HG02798 (cell line): ENCODE measurements around the gene KCNIP2.

ENCODE experiments used
- ATAC-seq: cut with Tn5 transposase; IDR thresholded peaks from one replicate; pipeline ENCODE4 v1.9.1; 2021; ENCODE audit warnings: mild to moderate bottlenecking; ENCODE audit not compliant: unreplicated experiment, poor library complexity

KCNIP2 gene

DNA sequence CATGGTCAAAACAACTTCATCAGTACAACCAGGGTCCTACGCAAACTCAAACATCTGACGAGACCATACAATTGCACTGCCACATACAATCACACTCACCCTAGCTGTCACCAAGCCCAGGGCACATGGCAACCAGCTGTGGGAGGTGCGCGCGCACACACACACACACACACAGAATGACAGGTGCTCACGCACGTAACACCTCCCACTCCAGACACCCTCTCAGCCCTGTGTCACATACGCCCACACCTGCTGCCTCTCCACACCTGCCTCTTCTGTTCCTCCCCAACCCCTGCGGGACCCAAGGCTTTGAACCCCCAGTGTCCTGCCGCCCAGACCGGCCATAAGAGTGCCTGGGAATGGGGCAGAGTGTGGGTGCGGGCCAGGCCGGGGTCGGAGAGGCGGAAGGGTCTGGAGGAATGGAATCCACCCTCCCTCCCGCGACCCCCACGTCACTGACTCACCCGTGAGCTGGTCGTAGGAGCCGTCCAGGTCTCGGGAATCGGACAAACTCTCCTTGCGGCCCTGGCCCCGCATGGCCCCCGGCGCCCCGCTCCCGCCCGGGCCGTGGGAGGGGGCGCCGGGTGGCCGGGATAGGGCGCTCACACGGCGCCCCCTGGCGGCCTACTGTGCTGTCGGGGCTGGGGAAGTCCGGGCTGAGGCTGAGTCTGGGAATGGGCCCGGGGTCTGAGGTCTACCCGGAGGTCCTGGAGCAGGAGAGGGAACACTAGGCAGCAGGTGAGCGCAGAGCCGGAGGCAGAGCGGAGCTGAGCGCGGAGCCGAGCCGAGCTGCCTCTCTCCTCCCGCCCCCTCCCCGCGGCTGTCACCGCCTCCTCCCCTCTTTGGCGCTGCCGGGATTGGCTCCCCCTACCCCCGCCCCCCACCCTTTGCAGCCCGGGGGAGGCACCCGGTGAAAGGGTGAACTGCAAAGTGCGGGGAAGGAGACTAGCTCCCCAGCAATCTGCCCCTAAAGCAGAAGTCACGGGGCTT is at the start of gene KCNIP2:
KCNIP2 (minus strand) TSS at position 769 of the 990 bp plus-strand sequence; CDS start at position 537, 232 bp downstream.
- ATAC-seq, result peak; percentile 29

DNA sequence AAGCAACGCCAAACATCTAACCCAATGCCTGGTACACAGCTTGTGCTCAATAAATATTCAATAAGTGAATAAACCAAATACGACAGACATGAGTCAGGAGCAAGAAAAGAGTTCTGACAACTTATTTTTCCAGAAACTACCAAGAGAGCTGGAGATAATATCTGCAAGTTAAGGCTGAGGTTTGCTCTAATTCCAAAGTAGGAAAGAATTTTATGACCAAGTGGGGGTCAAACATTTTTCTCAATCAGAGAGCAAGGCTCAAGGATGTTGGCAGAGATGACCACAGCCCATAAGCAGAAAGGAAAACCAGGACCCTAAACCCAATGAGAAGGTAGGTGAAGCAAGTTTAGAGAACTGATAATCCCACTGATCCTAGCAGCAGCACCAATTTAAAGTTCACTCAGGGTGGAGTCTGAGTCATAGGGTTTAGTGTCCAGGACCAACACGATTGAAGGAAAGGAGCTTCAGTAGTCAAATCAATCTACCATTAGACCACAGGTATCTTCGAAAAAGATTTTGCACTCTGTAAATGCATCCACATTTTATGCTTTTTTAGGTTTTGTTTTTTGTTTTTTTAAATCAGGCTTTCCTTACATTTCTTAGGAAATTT is 49.3 kb upstream of the KCNIP2 start:
- ATAC-seq, result no peak

DNA sequence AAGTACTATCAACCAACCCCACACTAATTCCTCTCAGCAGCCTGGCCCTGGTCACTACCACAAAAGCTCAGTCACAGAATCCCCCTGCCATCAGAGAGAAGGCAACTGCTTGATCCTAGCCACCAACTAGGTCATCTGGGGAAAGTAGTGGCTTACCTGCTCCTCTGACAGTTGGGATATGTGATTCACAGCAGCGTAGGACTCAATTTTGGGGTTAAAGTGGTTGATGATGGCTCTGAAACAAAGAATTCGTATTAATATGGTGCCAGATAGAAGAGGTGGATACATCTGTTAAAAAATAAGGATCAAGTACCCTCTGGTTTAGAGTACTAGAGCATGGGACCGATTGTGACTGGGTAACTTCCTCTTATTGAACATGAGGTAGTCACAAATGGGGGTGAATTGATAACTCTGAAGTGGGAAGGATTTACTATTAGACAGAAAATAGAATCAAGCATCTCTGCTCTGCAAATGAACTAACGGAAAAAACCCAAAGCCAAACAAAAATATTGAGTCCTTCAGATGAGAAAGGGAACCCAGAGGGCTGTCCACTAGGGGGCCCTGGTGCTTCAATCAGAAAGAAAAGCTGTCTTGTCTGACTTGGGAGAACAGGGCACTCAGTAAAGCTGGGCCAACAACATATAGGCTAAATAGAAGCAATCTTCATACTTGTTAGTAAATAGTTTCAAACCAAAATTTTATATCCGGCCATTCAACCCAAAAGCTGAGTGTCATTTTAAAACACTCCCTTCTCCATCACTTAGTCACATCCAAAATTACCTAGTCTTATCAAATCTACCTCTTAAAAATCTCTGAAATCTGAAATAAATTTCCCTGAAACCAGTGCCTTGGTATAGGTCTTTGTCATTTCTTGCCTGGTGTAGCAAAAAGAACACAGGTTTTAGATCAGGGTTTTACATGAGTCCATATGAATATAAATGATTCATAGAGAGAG is 45.9 kb upstream of the KCNIP2 start:
- ATAC-seq, result peak; percentile 64

DNA sequence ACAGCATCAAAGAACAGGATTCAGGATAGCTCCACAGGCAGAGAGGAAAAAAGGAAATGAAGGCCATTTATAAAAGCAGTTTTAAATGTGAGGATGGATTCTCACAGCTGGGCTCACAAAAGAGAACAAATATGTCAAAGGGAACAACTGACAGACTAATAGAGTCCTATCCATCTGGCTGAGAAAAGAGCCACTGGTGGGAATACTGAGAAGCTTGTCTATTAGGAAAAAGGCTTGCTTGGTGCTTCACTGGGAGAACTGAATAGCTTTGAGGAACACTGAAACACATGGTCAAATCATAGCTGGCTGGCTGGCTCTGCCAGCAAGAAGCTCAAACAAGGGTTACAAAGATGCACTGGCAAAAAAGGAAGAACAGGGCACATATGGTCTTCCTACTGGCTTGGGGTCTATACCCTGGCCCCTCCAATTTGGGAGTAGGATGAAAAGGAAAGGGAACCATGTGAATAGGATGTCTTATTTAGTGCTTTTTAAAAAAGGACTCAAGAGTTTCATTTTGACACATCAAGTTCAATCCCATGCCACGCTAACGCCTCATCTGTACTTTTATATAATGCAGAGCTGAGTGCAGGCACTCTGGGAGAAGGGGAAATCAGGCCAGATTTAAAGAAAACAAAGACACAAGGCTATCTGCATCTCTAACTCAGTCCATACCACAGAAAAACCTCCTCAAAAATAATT is 44.8 kb upstream of the KCNIP2 start:
- ATAC-seq, result no peak

DNA sequence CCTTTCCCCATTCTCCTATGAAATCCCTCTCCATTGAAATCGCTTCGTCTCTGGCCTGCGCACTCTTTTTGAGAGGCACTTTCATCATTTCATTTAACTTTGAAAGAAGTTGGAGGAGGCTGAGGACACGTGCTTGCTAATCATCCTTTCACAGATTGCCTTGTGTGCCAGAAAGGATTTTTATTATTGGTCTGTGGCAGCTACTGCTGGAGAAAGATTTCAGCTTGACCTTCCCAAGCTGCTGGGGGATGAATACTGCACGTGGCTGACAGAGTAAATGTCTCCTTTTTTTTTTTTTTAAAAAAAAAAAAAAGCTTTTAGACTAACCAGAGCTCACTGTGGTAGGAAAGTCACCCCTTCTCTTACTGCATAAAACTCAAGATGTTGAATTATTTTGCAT is 44.2 kb upstream of the KCNIP2 start:
- no peak for ATAC-seq

DNA sequence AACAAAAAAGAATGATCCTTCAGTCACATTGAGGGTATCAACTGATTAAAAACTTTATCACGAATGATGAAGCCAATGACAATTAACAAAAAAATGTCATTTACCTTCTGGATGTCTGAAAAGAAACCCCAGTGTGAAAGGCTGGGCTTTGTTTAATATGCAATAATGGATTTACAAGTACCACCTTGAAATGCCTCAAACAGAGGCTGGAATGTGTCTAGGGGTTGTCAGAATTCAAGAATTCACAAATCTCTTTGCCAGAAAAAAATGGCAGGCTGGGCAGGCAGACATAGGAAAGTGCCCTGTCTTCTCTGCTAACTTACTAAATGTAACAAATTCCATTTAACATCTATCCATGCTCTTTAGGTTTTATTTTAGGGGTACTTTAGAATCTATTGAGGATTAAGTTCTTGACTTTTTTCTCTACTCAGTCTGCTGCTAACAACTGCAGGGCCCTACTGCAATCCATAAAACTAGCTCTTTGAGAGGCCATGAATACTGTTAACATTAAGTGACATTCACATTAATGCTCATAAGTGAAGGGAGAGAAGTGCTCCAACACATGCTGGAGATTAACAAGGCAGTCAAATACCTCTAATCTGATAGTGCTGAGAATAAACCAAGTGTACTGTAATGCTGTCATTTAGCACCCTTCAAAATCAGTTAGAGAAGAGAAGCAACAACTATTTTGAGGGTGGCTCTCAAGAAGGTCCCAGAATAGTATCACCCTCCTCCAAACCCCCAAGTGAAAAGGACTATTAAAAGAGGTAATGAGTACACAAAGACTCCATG is 43.1 kb upstream of the KCNIP2 start:
- ATAC-seq, result no peak

DNA sequence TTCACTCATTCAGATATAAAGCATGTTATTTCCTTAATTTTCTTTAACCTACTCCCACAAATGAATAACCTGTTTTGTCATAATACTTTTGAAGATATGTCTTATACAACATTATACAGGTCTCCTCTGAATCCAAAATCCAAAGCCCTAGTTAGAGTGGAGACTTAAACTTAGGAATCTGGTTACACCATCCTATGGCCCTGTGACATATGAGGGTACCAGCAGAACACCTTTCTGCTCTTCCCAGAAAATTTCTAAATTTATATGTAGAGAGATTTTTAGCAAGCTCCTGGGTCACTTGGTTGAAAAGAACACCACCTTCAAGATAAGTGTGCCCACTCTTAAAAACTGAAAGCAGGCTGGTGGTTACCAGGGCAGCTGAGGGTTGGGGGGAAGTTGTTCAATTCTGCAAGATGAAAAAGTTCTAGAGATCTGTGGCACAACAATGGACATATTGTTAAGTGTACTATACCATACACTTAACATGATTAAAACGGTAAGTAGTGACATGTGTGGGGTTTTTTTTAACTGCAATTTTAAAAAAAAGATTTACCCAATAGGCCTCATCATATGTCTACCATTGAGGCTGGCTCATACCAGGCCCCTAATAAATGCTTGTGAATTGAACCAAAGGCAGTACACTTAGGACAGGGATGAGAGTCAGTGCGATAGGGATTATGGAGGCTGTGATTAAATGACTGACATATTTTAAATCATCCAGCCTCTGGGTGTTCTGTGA is 37.6 kb upstream of the KCNIP2 start:
- no peak for ATAC-seq

DNA sequence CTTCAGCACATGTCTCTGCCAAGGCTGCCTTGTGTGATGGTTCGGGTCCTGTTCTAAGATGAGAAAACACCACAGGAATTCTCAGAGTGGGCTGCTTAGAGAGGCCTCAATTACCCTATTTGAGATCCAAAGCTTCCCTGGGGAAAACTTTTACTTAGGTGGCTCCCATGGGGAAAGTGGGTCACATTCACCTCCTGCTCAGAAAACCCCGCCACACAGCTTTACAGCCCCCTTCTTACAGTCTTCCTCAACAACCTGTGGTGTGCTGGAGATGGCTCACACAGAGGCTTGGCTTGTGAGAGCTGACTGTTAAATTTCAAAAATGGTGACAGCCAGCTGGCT is 36.6 kb upstream of the KCNIP2 start:
- no peak for ATAC-seq

DNA sequence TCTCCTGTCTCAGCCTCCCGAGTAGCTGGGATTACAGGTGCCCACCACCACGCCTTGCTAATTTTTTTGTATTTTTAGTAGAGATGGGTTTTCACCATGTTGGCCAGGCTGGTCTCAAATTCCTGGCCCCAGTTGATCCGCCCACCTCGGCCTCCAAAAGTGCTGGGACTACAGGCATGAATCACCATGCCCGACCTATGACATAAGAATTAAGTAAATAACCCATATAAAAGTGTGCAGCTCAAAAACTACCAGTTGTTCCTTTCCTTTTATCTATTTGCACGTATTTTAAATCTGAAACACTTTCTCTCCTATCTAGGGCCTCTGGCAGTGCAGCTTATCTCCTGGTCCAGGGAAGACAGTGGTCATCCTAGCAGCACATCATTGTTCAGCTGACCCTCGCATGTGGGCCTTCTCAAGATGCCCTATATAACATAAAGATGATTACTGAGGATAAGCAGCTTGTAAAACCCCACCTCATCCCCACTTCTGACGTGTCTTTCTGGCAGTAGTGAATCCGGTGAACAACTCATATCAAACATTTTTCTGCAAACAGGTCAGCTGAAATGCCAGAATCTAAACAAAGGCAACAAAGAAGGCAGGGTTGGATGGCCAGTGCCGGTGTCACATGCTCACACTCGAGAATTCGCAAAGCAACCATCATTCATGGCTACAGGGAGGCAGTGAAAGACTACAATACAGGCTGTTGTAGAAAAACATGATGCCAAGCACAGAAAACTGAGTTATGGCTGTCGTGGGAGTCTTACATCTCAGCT is 36.0 kb upstream of the KCNIP2 start:
- no peak for ATAC-seq

DNA sequence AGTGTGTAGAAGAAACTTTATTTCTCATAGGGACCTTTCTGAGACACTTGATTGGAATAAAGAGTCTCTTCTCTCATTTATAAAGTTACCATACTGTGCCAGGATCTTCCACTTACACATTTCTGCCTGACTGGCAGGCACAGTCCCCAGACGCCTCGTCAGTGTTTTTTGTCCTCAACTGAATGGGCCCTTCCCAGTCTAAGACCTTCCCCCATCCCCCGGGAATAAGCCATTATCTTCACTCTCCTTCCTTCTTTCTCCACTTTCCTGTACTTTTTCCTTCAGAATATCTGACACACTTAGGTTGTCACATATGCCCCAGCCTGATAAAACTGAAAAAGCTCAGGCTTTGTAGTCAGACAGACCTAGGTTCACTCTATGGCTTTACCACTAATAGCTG is 35.3 kb upstream of the KCNIP2 start:
- no peak for ATAC-seq

DNA sequence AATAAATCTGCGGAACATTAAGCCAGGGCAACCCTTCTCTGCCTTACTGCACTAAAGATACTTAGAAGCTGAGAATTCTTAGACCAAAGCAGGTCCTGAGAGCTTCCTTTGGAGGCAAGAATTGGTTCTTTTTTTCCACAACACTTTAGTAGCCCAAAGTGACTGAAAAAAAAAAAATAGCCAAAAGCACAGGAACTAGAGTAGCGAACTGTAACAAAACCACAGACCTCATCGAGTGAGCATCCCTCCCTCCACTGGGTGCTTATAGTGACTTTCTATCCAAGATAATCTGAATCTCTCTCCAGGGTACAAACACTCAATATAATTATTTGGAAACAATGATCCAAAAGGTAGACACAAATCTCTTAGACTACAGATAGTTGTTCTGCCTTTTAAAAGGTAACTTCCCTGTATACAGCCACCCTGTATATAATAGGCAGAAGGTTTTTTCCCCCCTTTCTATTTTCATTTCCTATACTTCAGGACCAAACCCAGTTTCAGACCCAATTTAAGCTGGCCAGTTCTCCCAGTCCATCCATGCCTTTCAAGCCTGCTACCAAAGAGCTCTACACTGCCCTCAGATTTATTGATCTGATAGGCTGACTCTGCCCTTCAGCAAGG is 31.6 kb upstream of the KCNIP2 start:
- no peak for ATAC-seq

DNA sequence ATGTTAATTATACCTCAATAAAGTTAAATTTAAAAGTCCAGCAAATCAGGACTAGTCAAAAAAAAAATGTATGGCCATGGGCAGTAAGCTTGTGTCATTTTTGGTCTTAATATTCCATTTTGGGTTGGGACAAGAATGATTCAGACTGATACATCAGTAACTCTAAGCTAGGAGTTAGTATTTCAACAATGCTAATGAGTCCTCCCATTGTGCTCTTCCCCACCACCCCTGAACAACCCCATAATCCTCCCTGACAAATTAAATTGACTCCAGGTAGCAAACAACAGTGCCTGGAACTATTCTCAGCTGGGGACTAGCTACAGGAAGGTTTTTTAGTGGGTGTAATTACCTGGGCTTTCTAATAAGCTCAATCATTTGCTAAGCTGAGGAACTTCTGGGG is 30.7 kb upstream of the KCNIP2 start:
- no peak for ATAC-seq

DNA sequence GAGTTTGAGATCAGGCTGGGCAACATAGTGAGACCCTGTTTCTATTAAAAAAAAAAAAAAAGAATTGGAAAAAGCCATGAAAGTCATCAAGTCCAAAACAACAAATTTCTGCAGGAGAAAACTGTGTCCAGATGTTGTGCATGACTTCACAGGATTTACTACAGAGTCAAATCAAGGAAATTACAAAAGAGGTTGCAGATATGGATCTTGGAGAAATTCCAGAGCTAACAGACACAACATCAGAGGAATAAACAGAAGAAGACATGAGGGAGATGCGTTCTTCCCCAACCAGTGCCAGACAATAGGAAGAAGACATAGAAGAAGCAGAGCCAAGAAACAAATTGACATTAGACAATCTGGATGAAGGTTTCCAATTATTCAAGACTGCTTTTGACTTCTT is 24.3 kb upstream of the KCNIP2 start:
- no peak for ATAC-seq

DNA sequence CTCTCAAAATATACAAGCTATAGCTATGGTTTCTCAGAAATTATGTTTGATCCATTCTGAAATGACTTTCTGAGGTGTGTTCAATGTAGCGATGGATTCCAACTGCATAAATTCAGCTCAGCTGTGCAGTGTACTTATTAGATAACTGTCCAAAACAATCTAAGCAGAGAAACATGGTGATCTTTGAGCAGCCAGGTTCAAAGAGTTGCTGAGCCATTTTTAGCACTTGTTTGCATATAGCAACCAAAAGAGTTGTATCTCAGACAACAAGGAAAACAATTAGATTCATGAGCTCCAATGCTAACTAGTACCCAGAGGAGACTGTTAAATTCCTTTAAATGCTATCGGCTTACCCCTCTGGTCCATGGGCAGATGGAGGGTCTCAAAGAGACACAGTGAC is 15.9 kb upstream of the KCNIP2 start:
- peak; percentile 58 for ATAC-seq

DNA sequence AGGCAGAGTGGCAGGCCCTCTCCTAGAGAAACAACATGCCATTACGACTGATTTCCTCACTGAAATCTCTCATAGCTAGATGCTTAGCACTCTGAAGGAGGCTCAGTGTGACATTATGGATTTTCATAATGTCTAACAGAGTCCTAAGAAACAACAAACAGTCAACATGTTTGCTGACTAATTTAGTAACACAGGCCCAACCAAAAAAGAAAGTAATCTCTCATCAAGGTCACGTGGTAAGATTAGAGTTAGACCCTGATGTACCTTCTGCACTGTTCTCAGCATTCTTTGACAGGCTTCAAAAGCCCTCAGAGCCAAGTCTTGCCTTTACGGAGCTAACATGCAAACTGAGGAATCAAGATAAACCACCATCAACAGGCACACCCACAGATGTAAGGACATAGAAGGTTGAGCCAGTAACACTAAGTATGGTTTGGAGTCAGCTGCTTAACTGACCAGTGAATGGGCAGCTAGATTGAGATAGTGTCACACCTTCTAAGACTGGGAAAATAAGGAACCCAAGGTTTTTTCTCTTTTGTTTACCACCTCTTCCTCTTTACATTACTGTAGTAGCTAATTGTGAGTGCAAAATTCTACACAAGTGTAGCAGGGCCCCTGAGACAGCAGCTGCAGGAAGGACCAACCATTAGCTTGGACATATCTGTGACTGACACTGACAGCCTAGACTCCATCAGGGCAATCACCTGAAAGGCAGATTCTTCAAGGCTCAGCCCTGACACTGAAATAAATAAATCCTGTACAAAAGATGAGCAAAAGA is 15.3 kb upstream of the KCNIP2 start:
- ATAC-seq, result peak; percentile 72

DNA sequence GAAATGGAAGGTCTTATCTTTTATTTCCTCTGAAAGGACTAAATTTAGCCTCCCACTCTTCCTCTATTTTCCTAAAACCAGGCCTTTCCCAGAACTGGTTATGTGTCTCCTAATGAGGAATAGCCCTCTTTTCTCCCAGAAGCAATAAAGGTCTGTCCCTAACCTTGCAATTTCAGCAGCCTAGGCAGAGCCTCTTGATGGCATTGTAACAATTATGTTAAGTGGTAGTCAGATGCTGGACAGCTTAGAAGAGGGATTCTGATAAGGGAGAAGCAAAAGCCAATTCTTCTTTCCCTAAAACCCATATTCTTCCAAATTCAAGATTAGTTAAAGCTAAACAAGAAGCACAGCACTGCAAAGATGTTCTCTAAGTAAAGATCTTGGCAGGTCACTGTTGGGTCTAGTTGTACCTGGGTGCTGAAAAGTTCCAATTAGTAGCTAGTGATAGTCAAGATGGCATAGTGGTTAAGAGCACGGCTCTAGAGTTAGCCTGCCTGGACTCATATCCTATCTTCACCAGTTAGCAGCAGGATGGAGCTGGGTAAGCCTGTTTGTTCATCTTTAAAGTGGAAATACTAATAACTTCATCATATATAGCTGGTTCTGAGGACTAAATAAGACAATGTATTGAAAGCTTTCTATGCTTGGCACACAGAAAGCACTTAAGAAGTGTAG is 14.3 kb upstream of the KCNIP2 start:
- no peak for ATAC-seq
